ENCODE data around the gene FNDC3B. TPM values are rescaled to one million over a fixed set of nuclear protein-coding genes. Genes with fewer than 3 reads are reported as not detected.

Gene FNDC3B
- total RNA-seq, 4 donors from 2014 or later, result 114 to 217 (median 164) TPM

DNA sequence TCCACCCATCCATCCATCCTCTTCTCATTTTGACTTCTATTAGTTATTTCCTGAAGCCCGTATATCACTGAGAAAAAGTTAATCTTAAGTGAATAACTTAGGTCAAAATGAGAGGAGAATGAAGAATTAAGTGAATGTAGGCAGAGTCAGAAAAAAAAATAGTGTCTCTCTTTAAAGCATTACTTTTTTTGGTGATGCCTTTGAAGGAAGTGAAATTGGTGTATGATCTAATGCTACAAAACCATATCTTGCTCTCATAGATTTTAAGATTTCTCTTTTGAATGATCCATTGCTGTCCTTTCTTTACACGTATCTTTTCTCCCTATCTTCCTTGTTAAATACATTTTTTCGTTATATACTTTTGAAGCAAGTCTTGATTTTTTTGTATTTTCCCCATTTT, 23.4 kb downstream of the FNDC3B start:
- DNase-seq (ENCODE audit: low spot score) (no peak), ATAC-seq (ENCODE audit: low FRiP score) (no peak)
- TF ChIP-seq, protein P1, sequence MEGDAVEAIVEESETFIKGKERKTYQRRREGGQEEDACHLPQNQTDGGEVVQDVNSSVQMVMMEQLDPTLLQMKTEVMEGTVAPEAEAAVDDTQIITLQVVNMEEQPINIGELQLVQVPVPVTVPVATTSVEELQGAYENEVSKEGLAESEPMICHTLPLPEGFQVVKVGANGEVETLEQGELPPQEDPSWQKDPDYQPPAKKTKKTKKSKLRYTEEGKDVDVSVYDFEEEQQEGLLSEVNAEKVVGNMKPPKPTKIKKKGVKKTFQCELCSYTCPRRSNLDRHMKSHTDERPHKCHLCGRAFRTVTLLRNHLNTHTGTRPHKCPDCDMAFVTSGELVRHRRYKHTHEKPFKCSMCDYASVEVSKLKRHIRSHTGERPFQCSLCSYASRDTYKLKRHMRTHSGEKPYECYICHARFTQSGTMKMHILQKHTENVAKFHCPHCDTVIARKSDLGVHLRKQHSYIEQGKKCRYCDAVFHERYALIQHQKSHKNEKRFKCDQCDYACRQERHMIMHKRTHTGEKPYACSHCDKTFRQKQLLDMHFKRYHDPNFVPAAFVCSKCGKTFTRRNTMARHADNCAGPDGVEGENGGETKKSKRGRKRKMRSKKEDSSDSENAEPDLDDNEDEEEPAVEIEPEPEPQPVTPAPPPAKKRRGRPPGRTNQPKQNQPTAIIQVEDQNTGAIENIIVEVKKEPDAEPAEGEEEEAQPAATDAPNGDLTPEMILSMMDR (IDR thresholded peaks at IDR 0.05), result no peak

DNA sequence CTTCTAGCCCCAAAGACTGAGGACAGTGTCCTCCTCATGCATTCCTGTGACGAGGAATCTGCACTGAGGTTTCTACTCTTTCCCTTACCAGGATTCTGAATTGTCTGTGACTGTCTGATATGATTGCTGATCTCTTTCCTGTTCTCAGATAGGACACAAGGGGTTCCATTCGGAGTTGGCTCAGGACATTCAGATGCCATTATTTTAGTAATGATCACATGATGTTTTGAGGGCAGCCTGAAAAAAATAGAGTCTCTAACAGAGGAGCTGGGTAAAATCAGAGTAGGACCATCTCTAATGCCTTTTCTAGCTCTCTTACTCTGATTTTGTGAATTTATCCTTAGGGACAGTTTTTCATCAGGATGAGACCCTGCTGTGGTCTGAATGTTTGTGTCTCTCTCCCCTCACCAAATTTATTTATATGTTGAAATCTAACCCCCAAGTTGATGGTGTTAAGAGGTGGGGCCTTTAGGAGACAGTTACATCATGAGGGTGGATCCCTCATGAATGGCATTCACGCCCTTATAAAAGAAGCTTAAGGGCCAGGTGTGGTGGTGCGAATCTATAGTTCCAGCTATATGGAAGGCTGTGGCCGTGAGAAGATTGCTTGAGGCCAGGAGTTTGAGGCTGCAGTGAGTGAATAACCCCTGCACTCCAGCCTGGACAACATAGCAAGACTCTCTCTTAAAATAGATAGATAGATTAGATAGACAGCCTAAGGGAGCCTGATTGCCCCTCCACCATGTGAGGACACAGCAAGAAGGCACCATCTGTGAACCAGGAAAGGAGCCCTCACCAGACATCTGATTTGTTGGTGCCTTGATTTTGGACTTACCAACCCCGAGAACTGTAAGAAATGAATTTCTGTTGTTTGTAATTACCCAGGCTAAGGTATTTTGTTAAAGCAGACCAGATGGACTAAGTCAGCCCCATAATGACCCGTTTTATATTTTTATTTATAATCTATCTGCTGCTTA, 24.4 kb downstream of the FNDC3B start:
- DNase-seq (ENCODE audit: low spot score) (no peak), ATAC-seq (ENCODE audit: low FRiP score) (no peak)
- TF ChIP-seq, protein P1 (IDR thresholded peaks at IDR 0.05), result no peak

DNA sequence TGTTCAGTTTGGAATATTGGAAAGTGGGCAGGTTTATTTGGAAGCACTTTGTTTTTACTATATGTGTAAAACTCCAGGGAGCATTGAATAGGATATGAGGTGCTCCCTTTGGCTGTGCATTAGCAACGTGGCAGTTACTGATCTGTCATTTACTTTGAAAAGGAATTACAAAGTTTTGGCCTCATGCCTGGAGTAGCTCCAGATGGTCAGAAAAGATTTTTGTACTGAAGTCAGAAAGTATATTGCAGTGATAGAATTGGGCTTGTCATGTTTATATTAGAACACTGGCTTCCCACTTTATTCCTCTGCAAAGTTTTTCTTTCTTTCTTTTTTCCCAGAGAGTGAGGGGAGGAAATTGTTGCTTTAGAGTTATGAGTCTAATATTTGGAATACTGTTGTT, 26.1 kb downstream of the FNDC3B start:
- no peak for DNase-seq (ENCODE audit: low spot score)
- TF ChIP-seq, protein P1 (IDR thresholded peaks at IDR 0.05), result no peak
- ATAC-seq (ENCODE audit: low FRiP score), result no peak

DNA sequence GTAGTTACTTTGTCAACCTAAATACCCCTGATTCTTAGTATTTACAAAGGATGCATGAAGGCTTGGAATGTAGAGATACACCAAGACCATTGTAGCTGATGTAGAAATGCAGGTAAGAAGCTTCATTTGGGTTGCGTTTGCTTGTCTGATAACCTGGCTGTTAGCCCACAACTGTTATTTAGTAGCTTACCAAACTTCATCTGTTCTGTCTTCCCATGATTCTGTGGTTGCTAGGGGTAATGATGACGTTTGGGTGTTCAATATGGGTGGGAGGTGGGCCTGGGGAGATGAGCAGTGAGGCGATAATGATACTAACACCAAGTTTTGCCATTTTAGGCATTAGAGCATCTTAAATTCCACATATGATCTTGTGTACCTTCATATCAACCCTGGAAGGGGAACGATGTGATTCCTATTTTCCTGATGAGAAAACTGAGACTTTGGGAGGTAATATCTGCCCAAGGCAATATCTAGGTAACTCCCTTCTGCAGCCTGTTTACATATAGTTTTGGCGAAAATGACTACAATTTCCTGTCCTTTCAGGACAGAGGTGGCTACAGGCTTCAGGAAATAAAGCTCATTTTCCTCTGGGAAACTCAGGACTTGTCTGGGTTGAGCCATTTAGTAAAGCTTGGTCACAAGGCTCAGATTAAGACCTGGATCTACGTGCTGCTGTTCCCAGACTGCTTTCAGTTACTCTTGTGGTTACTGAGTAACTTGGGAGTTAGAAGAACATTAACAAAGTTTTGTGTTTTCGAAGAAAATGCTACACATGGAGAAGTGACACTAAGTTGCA, 26.8 kb downstream of the FNDC3B start:
- ATAC-seq (ENCODE audit: low FRiP score) (no peak), DNase-seq (ENCODE audit: low spot score) (no peak)
- TF ChIP-seq, protein P1 (IDR thresholded peaks at IDR 0.05), result no peak

DNA sequence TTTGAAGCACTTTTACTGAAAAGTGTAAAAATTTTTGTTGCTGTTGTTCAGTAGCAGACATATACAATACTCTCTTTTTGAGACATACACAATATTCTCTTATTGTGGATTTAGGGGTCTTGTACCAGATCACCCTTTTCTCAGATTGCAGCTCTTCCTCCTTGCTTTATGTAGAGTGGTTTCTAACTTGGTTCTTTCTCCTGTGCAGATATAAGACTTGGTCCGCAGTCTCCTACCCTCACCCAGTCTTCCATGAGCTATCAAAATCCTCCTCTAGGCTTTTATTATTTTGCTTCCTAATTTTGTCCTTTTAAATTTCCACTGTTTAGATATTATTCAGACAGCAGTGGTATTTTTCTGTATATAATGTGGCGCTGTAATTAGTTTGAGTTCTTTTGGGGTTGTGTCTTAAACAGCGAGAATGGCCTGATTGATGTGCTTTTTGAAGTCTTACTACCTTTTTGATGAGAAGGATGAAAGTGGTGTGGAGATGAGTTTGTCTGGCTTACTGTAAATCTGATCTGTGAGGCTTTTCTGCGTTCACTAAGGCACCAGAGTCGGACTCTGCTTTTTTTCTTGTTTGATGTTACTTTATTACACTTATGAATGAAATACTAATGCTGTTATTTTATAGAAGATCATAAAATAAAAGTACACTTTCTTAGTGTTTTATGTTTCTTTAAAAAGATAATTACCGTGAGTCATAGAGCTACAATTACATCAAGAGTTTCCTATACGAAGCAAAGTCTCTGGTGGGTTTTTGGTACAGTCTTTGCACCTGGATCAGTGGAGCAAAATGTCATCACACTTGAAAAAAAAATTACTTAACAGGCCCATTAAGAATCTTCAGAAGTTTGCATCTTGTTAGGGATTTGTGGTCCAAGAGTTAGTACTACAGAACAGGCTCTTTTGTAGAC, 27.8 kb downstream of the FNDC3B start:
- ATAC-seq (ENCODE audit: low FRiP score) (no peak), DNase-seq (ENCODE audit: low spot score) (no peak)
- TF ChIP-seq, protein P1 (IDR thresholded peaks at IDR 0.05), result no peak

DNA sequence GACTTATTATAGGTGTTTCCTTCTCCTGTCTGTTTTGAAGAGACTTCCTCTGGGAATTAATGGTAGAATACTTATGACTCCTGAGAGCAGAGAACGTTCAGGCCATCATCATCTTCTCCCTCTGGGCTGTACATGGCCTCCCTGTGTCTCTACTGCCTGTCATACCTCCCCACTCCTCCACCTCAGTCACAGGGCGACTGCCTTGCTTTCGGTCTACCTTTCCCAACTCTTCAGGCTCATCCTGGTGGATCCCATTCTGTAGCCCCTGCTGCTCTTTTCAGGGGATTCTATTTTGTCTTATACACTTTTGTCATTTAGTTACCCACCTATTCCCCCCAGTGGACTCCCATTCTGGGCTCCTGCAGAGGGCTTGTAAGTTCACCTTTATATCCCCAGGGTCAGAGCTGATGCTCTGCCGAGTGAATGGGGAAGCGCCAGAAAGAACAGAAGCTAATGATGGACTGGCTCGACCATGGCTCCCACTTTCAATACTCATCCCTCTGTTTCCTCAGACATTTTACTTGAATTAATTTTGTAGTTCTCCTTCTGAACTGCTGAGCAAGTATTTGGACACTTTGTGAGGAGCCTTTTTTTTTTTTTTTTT, 28.6 kb downstream of the FNDC3B start:
- TF ChIP-seq, protein P1 (IDR thresholded peaks at IDR 0.05), result no peak
- ATAC-seq (ENCODE audit: low FRiP score) (no peak), DNase-seq (ENCODE audit: low spot score) (no peak)

All from omental fat pad (tissue), 4 donors.